ENCODE results near the gene NEK9.

DNA sequence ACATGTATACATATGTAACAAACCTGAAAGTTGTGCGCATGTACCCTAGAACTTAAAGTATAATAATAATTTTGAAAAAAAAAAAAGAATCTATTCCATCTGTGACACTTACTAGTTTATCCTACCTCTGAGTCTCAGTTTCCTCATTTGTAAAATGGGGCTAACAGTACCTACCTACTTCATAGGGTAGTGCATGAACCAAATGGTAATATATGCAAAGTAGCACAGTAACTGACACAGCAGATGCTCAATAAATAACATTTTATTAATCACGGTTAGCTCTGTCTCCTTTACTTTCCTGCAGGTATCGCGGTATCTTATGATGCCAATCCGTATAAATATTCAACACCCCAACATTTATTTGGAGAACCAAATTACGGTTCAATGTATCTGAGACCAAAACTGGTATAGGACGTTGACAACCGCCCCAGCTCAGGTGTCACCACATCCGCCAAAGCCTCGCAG is 48.9 kb upstream of the NEK9 start:
- TF ChIP-seq, protein P1, sequence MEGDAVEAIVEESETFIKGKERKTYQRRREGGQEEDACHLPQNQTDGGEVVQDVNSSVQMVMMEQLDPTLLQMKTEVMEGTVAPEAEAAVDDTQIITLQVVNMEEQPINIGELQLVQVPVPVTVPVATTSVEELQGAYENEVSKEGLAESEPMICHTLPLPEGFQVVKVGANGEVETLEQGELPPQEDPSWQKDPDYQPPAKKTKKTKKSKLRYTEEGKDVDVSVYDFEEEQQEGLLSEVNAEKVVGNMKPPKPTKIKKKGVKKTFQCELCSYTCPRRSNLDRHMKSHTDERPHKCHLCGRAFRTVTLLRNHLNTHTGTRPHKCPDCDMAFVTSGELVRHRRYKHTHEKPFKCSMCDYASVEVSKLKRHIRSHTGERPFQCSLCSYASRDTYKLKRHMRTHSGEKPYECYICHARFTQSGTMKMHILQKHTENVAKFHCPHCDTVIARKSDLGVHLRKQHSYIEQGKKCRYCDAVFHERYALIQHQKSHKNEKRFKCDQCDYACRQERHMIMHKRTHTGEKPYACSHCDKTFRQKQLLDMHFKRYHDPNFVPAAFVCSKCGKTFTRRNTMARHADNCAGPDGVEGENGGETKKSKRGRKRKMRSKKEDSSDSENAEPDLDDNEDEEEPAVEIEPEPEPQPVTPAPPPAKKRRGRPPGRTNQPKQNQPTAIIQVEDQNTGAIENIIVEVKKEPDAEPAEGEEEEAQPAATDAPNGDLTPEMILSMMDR (conservative IDR thresholded peaks at IDR 0.05; ENCODE audit: low read depth in 2 of 2): no peak
- no peak for TF ChIP-seq EZH2phosphoT487 (IDR thresholded peaks at IDR 0.05; ENCODE audit: unreplicated experiment)
- TF ChIP-seq CREB1 (CRISPR knock-in tag; IDR thresholded peaks at IDR 0.05; ENCODE audit: low read depth): no peak
- TF ChIP-seq, protein P2, sequence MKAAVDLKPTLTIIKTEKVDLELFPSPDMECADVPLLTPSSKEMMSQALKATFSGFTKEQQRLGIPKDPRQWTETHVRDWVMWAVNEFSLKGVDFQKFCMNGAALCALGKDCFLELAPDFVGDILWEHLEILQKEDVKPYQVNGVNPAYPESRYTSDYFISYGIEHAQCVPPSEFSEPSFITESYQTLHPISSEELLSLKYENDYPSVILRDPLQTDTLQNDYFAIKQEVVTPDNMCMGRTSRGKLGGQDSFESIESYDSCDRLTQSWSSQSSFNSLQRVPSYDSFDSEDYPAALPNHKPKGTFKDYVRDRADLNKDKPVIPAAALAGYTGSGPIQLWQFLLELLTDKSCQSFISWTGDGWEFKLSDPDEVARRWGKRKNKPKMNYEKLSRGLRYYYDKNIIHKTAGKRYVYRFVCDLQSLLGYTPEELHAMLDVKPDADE (IDR thresholded peaks at IDR 0.05): no peak
- TF ChIP-seq, protein P3, sequence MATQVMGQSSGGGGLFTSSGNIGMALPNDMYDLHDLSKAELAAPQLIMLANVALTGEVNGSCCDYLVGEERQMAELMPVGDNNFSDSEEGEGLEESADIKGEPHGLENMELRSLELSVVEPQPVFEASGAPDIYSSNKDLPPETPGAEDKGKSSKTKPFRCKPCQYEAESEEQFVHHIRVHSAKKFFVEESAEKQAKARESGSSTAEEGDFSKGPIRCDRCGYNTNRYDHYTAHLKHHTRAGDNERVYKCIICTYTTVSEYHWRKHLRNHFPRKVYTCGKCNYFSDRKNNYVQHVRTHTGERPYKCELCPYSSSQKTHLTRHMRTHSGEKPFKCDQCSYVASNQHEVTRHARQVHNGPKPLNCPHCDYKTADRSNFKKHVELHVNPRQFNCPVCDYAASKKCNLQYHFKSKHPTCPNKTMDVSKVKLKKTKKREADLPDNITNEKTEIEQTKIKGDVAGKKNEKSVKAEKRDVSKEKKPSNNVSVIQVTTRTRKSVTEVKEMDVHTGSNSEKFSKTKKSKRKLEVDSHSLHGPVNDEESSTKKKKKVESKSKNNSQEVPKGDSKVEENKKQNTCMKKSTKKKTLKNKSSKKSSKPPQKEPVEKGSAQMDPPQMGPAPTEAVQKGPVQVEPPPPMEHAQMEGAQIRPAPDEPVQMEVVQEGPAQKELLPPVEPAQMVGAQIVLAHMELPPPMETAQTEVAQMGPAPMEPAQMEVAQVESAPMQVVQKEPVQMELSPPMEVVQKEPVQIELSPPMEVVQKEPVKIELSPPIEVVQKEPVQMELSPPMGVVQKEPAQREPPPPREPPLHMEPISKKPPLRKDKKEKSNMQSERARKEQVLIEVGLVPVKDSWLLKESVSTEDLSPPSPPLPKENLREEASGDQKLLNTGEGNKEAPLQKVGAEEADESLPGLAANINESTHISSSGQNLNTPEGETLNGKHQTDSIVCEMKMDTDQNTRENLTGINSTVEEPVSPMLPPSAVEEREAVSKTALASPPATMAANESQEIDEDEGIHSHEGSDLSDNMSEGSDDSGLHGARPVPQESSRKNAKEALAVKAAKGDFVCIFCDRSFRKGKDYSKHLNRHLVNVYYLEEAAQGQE (IDR thresholded peaks at IDR 0.05; ENCODE audit: unreplicated experiment): no peak
- no peak for TF ChIP-seq EZH2 (IDR thresholded peaks at IDR 0.05; ENCODE audit: low read depth, unreplicated experiment)
- TF ChIP-seq POLR2AphosphoS5 (IDR thresholded peaks at IDR 0.05; ENCODE audit: low read depth): no peak
- no peak for TF ChIP-seq ZNF462 (CRISPR knock-in tag; IDR thresholded peaks at IDR 0.05)
- TF ChIP-seq NANOG (IDR thresholded peaks at IDR 0.05; ENCODE audit: borderline replicate concordance): no peak
- TF ChIP-seq STAT1 (IDR thresholded peaks at IDR 0.05; ENCODE audit: unreplicated experiment): no peak
- TF ChIP-seq ZNF114 (CRISPR knock-in tag; IDR thresholded peaks at IDR 0.05): no peak
- no peak for TF ChIP-seq JUNB (IDR thresholded peaks at IDR 0.05; ENCODE audit: unreplicated experiment)
- no peak for TF ChIP-seq ZNF331 (CRISPR knock-in tag; IDR thresholded peaks at IDR 0.05; ENCODE audit: low read depth)
